Natural killer cell (primary cell): ENCODE measurements around the gene RBMS3. TPM values are rescaled to one million over a fixed set of nuclear protein-coding genes. Genes with fewer than 3 reads are reported as not detected.
"Not testable (repeated sequence)": the region's sequence is repeated elsewhere in the genome, so short reads cannot be mapped to it uniquely, and the experiment has no call there.

ENCODE experiments used
- ATAC-seq, 3 donors: fragments of 150-1000 bp in 2 of 3; fragments of 200-7000 bp in 1 of 3; cut with Tn5 transposase; 1 replicate in 1 of 3; 2 replicates in 2 of 3; pipeline ENCODE4 v1.10.0; 2021; ENCODE audit warnings: mild to moderate bottlenecking in 2 of 3, moderate library complexity in 2 of 3
- DNase-seq, 2 donors: peaks; one replicate each; pipeline versions ENCODE4 v3.0.0 to v3.0.0-alpha.2; 2013 to 2021; ENCODE audit warnings: mixed read lengths in 1 of 2
- H3K27ac ChIP-seq: one replicate; pipeline ENCODE4 v1.5.1; 2013; ENCODE audit warnings: mild to moderate bottlenecking, low read length
- H3K27me3 ChIP-seq: one replicate; pipeline ENCODE4 v1.6.1; 2013; ENCODE audit warnings: low read length; ENCODE audit not compliant: control insufficient read depth, insufficient read depth
- H3K36me3 ChIP-seq: one replicate; pipeline ENCODE4 v1.6.1; 2013; ENCODE audit warnings: low read length; ENCODE audit not compliant: control insufficient read depth, insufficient read depth
- H3K4me1 ChIP-seq: one replicate; pipeline ENCODE4 v1.6.1; 2013; ENCODE audit warnings: low read length; ENCODE audit not compliant: control insufficient read depth, insufficient read depth
- H3K4me3 ChIP-seq: one replicate; pipeline ENCODE4 v1.5.1; 2013; ENCODE audit warnings: low read length
- H3K9me3 ChIP-seq: one replicate; pipeline ENCODE4 v1.6.1; 2013; ENCODE audit warnings: low read length; ENCODE audit not compliant: control insufficient read depth, insufficient read depth
- H3K27ac Mint-ChIP-seq, 2 donors: one replicate each; pipeline ENCODE4 v1.8.0; 2022; ENCODE audit warnings: mild to moderate bottlenecking in 2 of 2, mixed read lengths in 2 of 2, moderate library complexity in 1 of 2
- H3K27me3 Mint-ChIP-seq, 2 donors: one replicate each; pipeline ENCODE4 v1.8.0; 2022; ENCODE audit warnings: low read depth in 2 of 2, mixed read lengths in 2 of 2
- H3K36me3 Mint-ChIP-seq: one replicate; pipeline ENCODE4 v1.8.0; 2022; ENCODE audit warnings: mixed read lengths
- H3K4me1 Mint-ChIP-seq, 2 donors: one replicate each; pipeline ENCODE4 v1.8.0; 2022; ENCODE audit warnings: mixed read lengths in 2 of 2
- H3K4me3 Mint-ChIP-seq: one replicate; pipeline ENCODE4 v1.8.0; 2022; ENCODE audit warnings: mild to moderate bottlenecking, moderate library complexity, mixed read lengths
- H3K9me3 Mint-ChIP-seq, 2 donors: one replicate each; pipeline ENCODE4 v1.8.0; 2022; ENCODE audit warnings: mixed read lengths in 2 of 2
- WGBS: methylation state at CpG from one replicate; pipeline ENCODE4 v1.1.7; 2013; ENCODE audit warnings: missing lambda C conversion rate; ENCODE audit not compliant: insufficient coverage; 5-methylcytosine and 5-hydroxymethylcytosine counted together
- intact Hi-C: fragments of 100-400 bp; cut with micrococcal nuclease; formaldehyde crosslinking; loops from one replicate; pipeline ENCODE4 v1.14.2; 2022
- total RNA-seq, 4 donors: library from RNA; stranded (reverse); fragments of 120-200 nt in 1 of 4; gene quantifications; one replicate each; pipeline versions ENCODE4 v1.2.3 to v1.2.4, GENCODE V29; 2013 to 2022
- TF ChIP-seq, protein P1 (sequence below): fragments of 200-600 bp; IDR thresholded peaks from one replicate; pipeline ENCODE4 v1.8.0; 2022; ENCODE audit warnings: antibody characterized with exemption

RBMS3 gene
- total RNA-seq, 3 donors from 2014 or later (not counting 1 experiment from before 2014, with no cell fraction given): 0.16 TPM; not detected in 2

- Mint-ChIP-seq H3K4me1 (no peaks in the 10 kb centered on the region), H3K27ac (no peak overlapping the region), H3K36me3 (peaks cover 5% of the 10 kb centered on the region), H3K27me3 (no peaks in the 10 kb centered on the region), H3K4me3 (no peak overlapping the region), H3K9me3 (peaks cover 0 to 5% of the 10 kb centered on the region in 2 donors)
- DNase-seq (no peak), ATAC-seq (no peak)
- TF ChIP-seq, protein P1, sequence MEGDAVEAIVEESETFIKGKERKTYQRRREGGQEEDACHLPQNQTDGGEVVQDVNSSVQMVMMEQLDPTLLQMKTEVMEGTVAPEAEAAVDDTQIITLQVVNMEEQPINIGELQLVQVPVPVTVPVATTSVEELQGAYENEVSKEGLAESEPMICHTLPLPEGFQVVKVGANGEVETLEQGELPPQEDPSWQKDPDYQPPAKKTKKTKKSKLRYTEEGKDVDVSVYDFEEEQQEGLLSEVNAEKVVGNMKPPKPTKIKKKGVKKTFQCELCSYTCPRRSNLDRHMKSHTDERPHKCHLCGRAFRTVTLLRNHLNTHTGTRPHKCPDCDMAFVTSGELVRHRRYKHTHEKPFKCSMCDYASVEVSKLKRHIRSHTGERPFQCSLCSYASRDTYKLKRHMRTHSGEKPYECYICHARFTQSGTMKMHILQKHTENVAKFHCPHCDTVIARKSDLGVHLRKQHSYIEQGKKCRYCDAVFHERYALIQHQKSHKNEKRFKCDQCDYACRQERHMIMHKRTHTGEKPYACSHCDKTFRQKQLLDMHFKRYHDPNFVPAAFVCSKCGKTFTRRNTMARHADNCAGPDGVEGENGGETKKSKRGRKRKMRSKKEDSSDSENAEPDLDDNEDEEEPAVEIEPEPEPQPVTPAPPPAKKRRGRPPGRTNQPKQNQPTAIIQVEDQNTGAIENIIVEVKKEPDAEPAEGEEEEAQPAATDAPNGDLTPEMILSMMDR: no peak
- Histone ChIP-seq H3K4me1 (no peaks in the 10 kb centered on the region), H3K9me3 (no peaks in the 10 kb centered on the region), H3K27ac (no peak overlapping the region), H3K27me3 (no peaks in the 10 kb centered on the region), H3K36me3 (no peaks in the 10 kb centered on the region), H3K4me3 (no peak overlapping the region)
- intact Hi-C loops: no loop called here
Observed at GRCh38 chr3:29804044-29804443, 523.2 kb downstream of the RBMS3 start.

DNA sequence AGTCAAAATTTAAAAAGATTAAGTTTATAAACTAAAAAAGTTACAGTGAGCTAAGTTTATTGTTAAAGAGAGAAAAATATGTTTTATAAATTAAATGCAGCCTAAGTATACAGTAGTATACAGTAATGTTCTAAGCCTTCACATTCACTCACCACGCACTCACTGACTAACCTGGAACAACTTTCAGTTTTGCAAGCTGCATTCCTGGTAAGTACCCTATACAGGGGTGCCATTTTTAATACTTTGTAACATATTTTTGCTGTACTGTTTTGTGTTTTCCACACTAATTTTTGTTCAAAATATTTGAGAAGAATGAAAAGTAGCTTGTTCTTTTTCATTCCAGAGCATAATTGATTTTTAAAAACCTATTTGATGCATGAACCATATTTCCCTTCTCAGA lies 524.9 kb downstream of the RBMS3 start:
- no peaks in the 10 kb centered on the region for H3K9me3 ChIP-seq
- H3K27me3 ChIP-seq: no peaks in the 10 kb centered on the region
- DNase-seq (no peak), ATAC-seq (no peak)
- no peak overlapping the region for H3K4me3 ChIP-seq
- H3K4me1 ChIP-seq: no peaks in the 10 kb centered on the region
- H3K4me1 Mint-ChIP-seq: no peaks in the 10 kb centered on the region
- TF ChIP-seq, protein P1: no peak
- no peak overlapping the region for H3K27ac Mint-ChIP-seq
- H3K36me3 Mint-ChIP-seq: peaks cover 5% of the 10 kb centered on the region
- WGBS: no CpG with 5 or more reads among the region's 1 CpG
- intact Hi-C loops: no loop called here
- no peaks in the 10 kb centered on the region for H3K36me3 ChIP-seq
- H3K4me3 Mint-ChIP-seq: no peak overlapping the region
- no peak overlapping the region for H3K27ac ChIP-seq
- H3K27me3 Mint-ChIP-seq: no peaks in the 10 kb centered on the region
- peaks cover 0 to 3% of the 10 kb centered on the region in 2 donors for H3K9me3 Mint-ChIP-seq

DNA sequence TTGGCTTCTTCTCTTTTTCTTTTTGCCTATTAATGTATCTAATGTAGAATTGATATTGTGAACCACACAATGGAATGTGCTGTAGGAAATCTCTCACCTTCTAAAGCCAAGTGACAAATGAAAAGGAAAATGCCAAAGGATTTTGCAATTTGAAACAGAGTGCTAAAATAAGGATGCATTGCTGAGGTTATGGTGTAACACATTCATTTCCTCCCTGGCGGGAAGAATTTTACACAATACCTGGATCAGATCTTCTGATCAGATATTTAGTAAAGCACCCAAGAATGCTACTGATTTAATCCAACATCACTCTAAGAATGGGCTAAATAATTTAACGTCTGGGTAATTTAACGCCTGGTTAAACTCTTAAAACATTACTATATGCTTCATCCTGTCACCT lies 527.5 kb downstream of the RBMS3 start:
- H3K4me3 ChIP-seq, H3K36me3 Mint-ChIP-seq, H3K27ac Mint-ChIP-seq, H3K27me3 Mint-ChIP-seq, H3K4me3 Mint-ChIP-seq, H3K4me1 ChIP-seq, H3K9me3 ChIP-seq, ATAC-seq, intact Hi-C loops, H3K4me1 Mint-ChIP-seq, H3K36me3 ChIP-seq, H3K9me3 Mint-ChIP-seq, H3K27ac ChIP-seq, H3K27me3 ChIP-seq, DNase-seq: not testable (repeated sequence)
- 86% methylated on average over 2 of the region's 3 CpGs for WGBS

- H3K4me1 Mint-ChIP-seq: no peaks in the 10 kb centered on the region
- Histone ChIP-seq H3K27ac (no peak overlapping the region), H3K9me3 (no peaks in the 10 kb centered on the region), H3K4me1 (no peaks in the 10 kb centered on the region), H3K36me3 (no peaks in the 10 kb centered on the region), H3K4me3 (no peak overlapping the region), H3K27me3 (no peaks in the 10 kb centered on the region)
- H3K27ac Mint-ChIP-seq: no peak overlapping the region
- ATAC-seq (no peak), DNase-seq (no peak)
- peaks cover 2 to 8% of the 10 kb centered on the region in 2 donors for H3K9me3 Mint-ChIP-seq
- TF ChIP-seq, protein P1: no peak
- H3K36me3 Mint-ChIP-seq: no peaks in the 10 kb centered on the region
- no peaks in the 10 kb centered on the region for H3K27me3 Mint-ChIP-seq
- no peak overlapping the region for H3K4me3 Mint-ChIP-seq
- intact Hi-C loops: no loop called here
Observed at GRCh38 chr3:29822071-29822470, 541.2 kb downstream of the RBMS3 start.
